Non-pigmented ciliary epithelial cell (primary cell): Measurements from ENCODE around the gene ATCAY.

Source experiments
- DNase-seq: peaks from one replicate; pipeline ENCODE4 v3.0.0-alpha.2; 2010; ENCODE audit warnings: low read depth

ATCAY gene

DNA sequence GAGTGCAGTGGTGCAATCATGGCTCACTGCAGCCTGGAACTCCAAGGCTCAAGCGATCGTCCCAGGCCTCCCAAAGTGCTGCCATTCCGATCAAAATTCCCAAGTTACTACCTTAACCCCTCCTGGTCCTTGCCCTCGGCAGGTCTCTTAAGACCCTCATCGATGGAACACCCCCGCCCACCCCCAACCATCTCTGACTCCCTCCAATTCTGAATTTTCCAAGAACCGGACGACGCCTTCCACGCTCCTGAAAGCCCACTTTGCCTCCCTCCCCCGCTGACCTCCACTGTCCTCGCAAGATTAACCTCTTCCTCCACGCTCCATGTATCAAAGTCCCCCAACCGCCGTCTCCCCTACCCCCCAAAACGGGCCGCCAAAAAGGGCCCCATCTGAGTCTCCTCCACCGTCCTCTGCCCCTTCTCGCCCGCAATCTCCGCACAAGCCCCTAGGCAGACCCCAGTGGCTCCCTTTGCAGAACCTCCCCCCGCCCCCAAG is 89.9 kb downstream of the ATCAY start:
- no peak for DNase-seq

DNA sequence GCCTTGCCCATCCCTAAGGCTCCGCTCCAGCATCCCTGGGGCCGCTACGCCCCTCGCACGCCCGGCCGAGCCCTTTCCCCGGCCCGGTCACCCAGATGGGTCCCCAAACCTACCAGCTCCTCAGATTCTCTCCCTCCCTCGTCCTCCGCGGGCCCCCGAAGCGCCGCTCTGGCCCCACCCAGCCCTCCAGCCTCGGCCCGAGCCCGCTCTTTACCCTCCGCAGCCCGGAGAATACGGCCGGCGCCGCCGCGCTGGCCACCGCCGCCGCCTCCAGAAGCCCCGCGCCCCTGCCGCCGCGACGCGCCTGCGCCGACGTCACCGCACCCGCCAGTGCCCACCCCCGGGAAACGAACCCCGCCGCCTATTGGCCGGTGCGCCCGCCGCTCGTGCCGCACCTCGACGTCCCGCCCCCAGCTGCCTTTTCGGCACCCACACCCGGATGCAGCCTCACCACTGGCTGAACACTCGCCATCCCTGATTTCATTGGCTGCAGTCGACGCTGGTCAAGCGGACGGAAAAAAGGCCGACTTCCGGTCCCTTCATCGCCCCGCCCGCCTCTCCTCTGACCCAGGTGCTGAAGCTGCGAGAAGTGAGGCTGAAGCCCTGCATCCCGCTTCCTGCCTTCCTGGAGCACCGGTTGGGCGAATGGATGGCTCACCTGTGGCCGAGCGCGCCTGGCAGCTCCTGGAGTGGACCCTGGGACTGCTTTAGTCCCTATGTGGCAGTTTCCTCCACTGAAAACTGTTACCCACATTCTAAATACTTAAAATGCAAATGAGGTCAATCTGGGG is 90.5 kb downstream of the ATCAY start, which contains the start of gene DAPK3:
Gene DAPK3, minus strand, starts transcription at position 292 of the 791 bp plus-strand sequence. CDS start 1,364 bp downstream, outside the sequence.
- peak; percentile 90 for DNase-seq

DNA sequence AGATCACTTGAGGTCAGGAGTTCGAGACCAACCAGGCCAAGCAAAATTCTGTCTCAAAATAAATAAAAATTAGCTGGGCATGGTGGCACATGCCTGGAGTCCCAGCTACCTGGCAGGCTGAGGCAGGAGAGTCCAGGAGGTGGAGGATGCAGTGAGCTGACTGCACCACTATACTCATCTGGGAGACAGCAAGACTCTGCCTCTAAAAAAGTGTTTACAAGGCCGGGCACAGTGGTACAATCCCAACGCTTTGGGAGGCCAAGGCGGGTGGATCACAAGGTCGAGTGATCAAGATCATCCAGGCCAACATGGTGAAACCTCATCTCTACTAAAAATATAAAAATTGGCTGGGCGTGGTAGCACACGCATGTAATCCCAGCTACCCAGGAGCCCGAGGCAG is 94.7 kb downstream of the ATCAY start:
- DNase-seq, result no peak

DNA sequence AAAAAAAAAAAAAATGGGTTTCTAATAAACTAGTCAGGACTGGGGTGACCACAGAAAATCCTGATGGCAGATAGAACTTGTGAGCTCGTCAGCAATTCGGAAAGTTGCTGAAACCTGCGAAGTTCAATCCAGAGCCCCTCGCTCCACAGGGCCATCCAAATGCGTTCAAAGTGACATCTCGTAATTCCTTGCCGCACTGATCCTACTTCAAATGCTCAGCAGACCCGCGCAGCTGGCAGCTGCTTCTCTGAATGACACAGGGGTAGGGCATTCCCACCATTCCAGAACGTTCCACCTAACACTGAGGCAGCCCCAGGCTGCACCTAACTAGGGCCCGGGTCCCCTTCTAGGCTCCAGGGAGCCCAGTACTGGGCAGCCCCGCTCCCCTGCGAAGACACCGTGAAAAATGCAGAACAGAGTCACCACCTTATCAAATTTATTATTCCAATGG is 95.2 kb downstream of the ATCAY start:
- no peak for DNase-seq

DNA sequence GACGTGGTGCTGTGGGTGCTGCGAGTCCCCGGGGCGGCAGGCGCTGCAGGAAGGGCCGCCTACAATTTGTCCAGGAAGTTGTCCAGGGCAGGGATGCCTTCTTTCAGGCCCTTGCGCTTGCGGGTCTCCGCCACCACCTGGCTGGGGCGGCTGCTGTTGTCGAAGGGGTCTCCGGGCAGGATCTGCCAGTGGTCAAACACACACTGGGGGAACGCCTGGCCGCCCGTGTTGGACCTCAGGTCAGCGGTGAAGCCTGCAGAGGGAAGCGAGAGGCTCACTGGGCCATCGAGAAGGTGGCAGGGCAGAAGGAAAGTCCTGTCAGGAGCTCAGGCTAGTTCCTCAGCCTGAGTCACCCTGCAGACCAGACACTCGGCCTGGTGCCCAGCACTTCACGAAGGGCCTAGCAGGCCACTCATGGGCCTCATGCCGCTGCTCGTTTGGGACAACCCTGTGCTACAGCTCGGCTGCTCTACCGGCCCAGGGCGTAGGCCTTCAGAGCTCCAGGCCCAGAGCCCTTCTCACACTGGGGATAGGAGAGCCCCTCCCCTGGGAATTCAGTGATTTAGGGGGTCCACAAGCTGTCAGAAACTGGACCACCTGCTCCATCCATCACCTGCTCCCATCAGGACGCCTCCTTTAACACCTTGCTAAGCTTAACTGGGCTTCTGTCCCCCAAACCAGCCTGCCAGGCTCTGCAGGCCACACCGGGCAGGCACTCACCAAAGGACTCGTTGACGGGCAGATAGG is 96.2 kb downstream of the ATCAY start:
- no peak for DNase-seq
